T-helper 2 cell treated with Interferon-gamma antibody and Interleukin-4, amounts not matched to agents 5 μg/mL and 100 μg/mL, for 36 hours (primary cell): ENCODE measurements around the gene TMEM176B.
A peak's percentile ranks its signal among the peaks of the same experiment; 100 is the strongest.

Experiments
- DNase-seq: peaks from one replicate; pipeline ENCODE4 v3.0.0; 2021; ENCODE audit warnings: low spot score
- H3K27ac Mint-ChIP-seq: one replicate; pipeline ENCODE4 v1.8.0; 2021; ENCODE audit warnings: mild to moderate bottlenecking, mixed read lengths
- H3K27me3 Mint-ChIP-seq: one replicate; pipeline ENCODE4 v1.8.0; 2021; ENCODE audit warnings: low read depth, mixed read lengths
- H3K36me3 Mint-ChIP-seq: one replicate; pipeline ENCODE4 v1.8.0; 2021; ENCODE audit warnings: low read depth, mixed read lengths
- H3K4me1 Mint-ChIP-seq: one replicate; pipeline ENCODE4 v1.8.0; 2021; ENCODE audit warnings: low read depth, mixed read lengths
- H3K4me3 Mint-ChIP-seq: one replicate; pipeline ENCODE4 v1.8.0; 2022; ENCODE audit warnings: mild to moderate bottlenecking, moderate library complexity, mixed read lengths
- H3K9me3 Mint-ChIP-seq: one replicate; pipeline ENCODE4 v1.8.0; 2021; ENCODE audit warnings: mixed read lengths

The TMEM176B gene

DNA sequence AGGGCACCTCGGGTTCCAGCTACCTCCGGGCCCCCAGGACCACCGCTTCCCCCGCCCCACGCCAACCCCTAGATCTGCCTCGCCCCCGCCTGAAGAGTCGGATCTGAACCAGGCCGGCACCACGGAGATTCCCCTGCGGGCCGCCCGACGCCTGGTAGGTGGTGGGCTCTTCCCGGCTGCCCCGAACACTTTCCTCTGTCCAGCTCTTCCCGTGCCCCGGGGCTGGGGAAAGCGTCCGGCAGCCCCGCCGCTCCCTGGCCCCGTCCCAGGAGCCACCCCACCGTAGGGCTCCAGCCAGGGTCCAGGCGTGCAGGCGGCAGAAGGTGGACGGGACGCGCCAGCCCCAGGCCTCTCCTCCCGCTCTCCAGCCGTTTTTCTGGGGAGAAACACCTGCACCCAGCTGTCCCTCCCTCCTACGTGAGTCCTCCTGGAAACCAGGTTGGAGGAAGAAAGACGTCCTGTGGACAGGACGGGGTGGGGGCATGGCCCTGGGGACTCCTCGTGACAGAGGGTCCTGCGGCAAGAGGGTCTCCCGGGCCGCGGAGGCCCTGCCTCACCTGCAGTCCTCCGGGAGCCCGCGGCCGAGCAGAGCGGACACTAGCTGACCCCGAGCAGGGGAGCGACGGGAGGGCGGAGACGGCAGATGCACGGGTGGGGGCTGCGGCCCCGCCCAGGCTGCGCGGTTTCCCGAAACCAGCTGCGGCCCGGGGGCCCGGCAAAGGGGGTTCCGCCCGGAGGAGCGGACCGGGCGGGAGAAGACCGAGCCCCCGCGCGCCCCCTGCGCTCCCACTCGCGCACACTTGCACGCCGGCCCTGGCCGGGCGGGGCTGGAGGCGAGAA lies at the start of gene TMEM176B:
TMEM176B (minus strand) TSS at position 624 of the 840 bp plus-strand sequence. CDS start 3,795 bp downstream, outside the sequence.
- Mint-ChIP-seq H3K27ac (no peak within 1 kb of the TSS), H3K9me3 (no peaks in the 10 kb centered on the region), H3K36me3 (peaks cover 2% of the 10 kb centered on the region), H3K27me3 (peaks cover 55% of the 10 kb centered on the region), H3K4me1 (no peaks in the 10 kb centered on the region), H3K4me3 (peak within 1 kb of the TSS; percentile 44)
- no peak for DNase-seq

DNA sequence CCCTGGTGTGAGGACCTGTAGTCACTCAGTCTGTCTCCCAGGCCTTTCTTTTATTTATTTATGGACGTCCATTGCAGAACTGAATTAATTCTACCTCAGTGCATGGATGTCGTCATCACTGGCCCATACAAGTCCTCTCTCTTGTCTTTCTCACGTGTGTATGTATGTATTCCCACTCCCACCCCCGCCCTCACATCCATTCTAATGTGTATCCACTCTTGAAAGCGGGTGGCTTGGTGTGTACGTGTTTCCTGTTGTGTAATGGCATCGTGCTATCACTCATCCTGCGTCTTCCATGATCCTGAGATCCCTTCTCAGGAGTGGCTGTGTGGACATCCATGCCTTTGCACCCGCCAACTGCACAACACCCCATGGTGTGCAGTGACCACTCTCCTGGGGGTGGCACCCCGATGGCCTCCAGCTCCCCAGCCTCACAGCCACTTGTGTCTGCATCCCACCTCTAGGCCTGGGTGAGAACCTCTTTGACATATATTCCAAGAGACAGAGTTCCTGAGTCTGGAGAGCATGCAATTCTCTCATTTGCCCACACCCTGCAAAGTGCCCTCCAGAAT lies 49.1 kb upstream of the TMEM176B start:
- Mint-ChIP-seq H3K27ac (no peak overlapping the region), H3K36me3 (no peaks in the 10 kb centered on the region), H3K9me3 (no peaks in the 10 kb centered on the region), H3K27me3 (peaks cover 13% of the 10 kb centered on the region), H3K4me1 (peaks cover 1% of the 10 kb centered on the region), H3K4me3 (no peak overlapping the region)
- no peak for DNase-seq

DNA sequence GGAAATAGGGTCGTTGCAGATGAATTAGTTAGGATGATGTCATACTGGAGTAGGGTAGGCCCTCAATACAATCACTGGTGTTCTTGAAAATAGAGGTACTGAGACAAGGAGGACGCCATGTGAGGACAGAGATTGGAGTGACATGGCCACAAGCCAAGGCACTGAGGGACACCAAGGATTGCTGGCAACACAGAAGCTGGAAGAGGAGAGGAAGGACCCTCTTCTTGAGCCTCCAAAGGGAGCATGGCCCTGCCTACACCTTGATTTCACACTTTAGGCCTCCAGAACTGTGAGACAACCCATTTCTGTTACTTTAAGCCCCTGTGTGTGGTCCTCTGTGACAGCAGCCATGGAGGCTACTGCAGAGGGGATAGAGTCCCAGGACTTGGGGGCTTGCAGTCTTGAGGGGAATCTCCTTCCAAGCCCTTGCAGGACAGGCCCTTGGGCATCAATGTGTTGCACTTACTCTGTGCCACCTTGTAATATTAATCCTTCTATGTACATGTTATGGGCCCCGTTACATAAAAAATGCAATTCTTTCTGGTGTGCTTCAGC lies 48.5 kb upstream of the TMEM176B start:
- H3K27ac Mint-ChIP-seq: no peak overlapping the region
- no peak overlapping the region for H3K4me3 Mint-ChIP-seq
- H3K27me3 Mint-ChIP-seq: peaks cover 15% of the 10 kb centered on the region
- H3K9me3 Mint-ChIP-seq: no peaks in the 10 kb centered on the region
- no peaks in the 10 kb centered on the region for H3K36me3 Mint-ChIP-seq
- no peak for DNase-seq
- peaks cover 1% of the 10 kb centered on the region for H3K4me1 Mint-ChIP-seq

- no peak overlapping the region for H3K4me3 Mint-ChIP-seq
- DNase-seq: no peak
- H3K9me3 Mint-ChIP-seq: no peaks in the 10 kb centered on the region
- peaks cover 1% of the 10 kb centered on the region for H3K4me1 Mint-ChIP-seq
- no peak overlapping the region for H3K27ac Mint-ChIP-seq
- H3K36me3 Mint-ChIP-seq: no peaks in the 10 kb centered on the region
- H3K27me3 Mint-ChIP-seq: peaks cover 18% of the 10 kb centered on the region
Measured at GRCh38 chr7:150848111-150848510, 47.9 kb upstream of the TMEM176B start.

DNA sequence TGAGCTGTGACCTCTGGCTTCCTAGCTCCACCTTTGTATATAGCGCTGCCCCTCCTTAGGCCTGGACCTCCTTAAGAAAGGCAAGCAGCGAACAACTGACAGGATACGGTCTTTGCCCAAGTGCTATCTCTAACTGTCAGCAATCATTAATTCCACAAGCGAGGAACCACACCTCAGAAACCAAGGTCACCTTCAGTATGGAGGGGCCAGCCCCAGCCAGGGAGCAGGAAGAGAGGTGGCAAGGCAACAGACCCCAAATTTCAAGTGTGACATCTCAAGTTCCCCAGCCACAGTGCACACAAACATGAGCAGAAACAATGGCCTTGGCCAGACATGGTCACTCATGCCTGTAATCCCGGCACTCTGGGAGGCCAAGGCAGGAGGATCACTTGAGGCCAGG lies 47.4 kb upstream of the TMEM176B start:
- peaks cover 18% of the 10 kb centered on the region for H3K27me3 Mint-ChIP-seq
- no peaks in the 10 kb centered on the region for H3K9me3 Mint-ChIP-seq
- no peak overlapping the region for H3K4me3 Mint-ChIP-seq
- H3K36me3 Mint-ChIP-seq: no peaks in the 10 kb centered on the region
- H3K4me1 Mint-ChIP-seq: peaks cover 1% of the 10 kb centered on the region
- no peak overlapping the region for H3K27ac Mint-ChIP-seq
- no peak for DNase-seq

GRCh38 chr7:150846291-150847115 lies 46.3 kb upstream of the TMEM176B start:
- Mint-ChIP-seq H3K27me3 (peaks cover 16% of the 10 kb centered on the region), H3K27ac (no peak overlapping the region), H3K4me3 (no peak overlapping the region), H3K36me3 (no peaks in the 10 kb centered on the region), H3K4me1 (no peaks in the 10 kb centered on the region), H3K9me3 (no peaks in the 10 kb centered on the region)
- DNase-seq: no peak

DNA sequence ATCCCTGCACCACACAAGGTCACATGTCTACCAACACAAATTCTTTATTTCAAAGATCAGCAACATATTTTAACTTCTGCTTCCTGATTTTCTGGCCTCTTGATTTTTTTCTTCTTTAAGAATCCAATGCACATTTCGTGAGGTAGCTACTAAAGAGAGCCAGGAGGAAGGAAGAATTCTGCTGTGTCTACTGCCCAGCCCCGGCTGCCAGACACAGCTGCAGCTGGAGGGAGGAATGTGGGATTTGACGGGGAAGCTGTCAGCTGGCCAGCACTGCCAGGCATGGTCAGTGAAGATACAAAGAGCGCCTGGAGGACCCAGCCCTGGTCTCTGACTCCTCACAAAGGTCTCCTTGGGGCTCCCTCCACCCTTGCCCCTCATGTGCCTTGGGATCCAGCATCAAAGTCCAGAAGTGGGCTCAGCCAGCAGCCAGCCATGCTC lies 45.3 kb upstream of the TMEM176B start:
- Mint-ChIP-seq H3K27ac (no peak overlapping the region), H3K36me3 (no peaks in the 10 kb centered on the region), H3K27me3 (peaks cover 11% of the 10 kb centered on the region), H3K4me3 (no peak overlapping the region), H3K9me3 (no peaks in the 10 kb centered on the region), H3K4me1 (no peaks in the 10 kb centered on the region)
- no peak for DNase-seq

- Mint-ChIP-seq H3K27me3 (peaks cover 5% of the 10 kb centered on the region), H3K4me1 (no peaks in the 10 kb centered on the region), H3K9me3 (no peaks in the 10 kb centered on the region), H3K4me3 (no peak overlapping the region), H3K36me3 (no peaks in the 10 kb centered on the region), H3K27ac (no peak overlapping the region)
- no peak for DNase-seq
Measured at GRCh38 chr7:150842716-150843115, 42.6 kb upstream of the TMEM176B start.

DNA sequence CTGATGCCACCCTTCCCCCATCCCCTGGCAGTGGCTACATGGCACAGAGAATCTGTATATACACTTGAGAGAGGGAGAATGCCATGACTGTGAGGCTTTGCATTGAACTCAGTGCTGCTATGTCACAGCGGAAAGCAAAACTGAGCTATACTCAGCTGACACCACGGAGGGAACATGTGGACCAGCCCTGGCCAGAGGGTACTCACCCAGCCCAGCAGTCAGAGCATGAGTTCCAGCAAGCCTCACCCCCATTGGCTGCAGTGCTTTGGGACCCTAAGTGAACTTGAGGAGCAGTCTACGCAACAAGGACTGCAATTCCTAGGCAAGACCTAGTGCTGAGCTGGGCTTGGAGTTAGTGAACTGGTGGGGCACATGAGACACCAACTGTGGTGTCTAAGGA lies 41.9 kb upstream of the TMEM176B start:
- Mint-ChIP-seq H3K27ac (no peak overlapping the region), H3K4me1 (no peaks in the 10 kb centered on the region), H3K36me3 (no peaks in the 10 kb centered on the region), H3K4me3 (no peak overlapping the region), H3K27me3 (peaks cover 5% of the 10 kb centered on the region), H3K9me3 (no peaks in the 10 kb centered on the region)
- no peak for DNase-seq

GRCh38 chr7:150838965-150839650 lies 38.9 kb upstream of the TMEM176B start:
- Mint-ChIP-seq H3K9me3 (no peaks in the 10 kb centered on the region), H3K36me3 (no peaks in the 10 kb centered on the region), H3K27ac (no peak overlapping the region), H3K4me3 (no peak overlapping the region), H3K4me1 (no peaks in the 10 kb centered on the region), H3K27me3 (peaks cover 5% of the 10 kb centered on the region)
- DNase-seq: no peak

DNA sequence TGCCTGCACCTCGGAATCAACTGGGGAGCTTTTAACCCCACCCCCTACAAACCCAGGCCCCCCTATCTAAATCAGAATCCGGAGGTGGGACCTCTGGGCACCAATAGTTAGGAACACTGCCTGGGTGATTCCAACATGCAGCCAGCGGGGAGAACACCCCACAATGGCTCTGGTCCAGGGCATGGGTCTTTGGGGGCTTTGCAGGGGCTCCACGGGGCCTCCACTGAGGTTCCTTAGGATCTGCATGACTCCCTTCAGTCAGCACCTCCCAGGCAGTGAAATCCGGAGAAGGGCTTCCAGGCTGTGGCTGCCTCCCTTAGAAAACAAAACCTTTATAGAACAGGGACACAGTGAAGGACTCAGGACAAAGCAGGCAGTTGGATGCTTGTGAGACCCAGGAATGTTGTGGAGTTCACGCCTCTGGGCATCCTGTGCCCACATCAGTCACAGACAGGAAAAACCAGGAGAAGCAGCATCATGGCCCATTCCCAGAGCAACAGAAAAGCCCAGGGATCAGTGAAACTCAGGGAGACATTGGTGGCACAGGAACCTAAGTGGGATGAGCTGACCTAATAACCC lies 35.6 kb upstream of the TMEM176B start:
- Mint-ChIP-seq H3K27me3 (peaks cover 9% of the 10 kb centered on the region), H3K36me3 (no peaks in the 10 kb centered on the region), H3K27ac (no peak overlapping the region), H3K4me1 (no peaks in the 10 kb centered on the region), H3K4me3 (no peak overlapping the region), H3K9me3 (no peaks in the 10 kb centered on the region)
- no peak for DNase-seq

DNA sequence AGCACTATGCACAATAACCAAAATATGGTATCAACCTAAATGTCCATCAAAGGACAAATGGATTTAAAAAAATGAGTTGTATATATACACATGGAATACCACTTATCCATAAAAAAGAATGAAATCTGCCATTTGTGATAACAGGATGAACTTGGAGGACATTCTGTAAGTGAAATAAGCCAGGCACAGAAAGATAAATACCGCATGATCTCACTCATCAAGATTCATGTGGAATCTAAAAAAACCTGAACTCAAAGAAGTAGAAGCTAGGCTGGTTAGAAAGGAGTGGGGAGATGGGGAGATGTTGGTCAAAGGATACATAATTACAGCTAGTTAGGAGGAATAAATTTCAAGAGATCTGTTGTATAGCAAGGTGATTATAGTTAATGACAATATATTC lies 34.9 kb upstream of the TMEM176B start:
- DNase-seq: no peak

GRCh38 chr7:150831851-150832250 lies 31.7 kb upstream of the TMEM176B start:
- no peaks in the 10 kb centered on the region for H3K4me1 Mint-ChIP-seq

More for the DNA sequence above, 34.9 kb upstream of the TMEM176B start:
- H3K27ac Mint-ChIP-seq: no peak overlapping the region
- no peaks in the 10 kb centered on the region for H3K36me3 Mint-ChIP-seq
- H3K4me1 Mint-ChIP-seq: no peaks in the 10 kb centered on the region
- no peak overlapping the region for H3K4me3 Mint-ChIP-seq
- H3K9me3 Mint-ChIP-seq: no peaks in the 10 kb centered on the region
- peaks cover 9% of the 10 kb centered on the region for H3K27me3 Mint-ChIP-seq

More at GRCh38 chr7:150831851-150832250, 31.7 kb upstream of the TMEM176B start:
- Mint-ChIP-seq H3K4me3 (no peak overlapping the region), H3K27ac (no peak overlapping the region), H3K27me3 (peaks cover 27% of the 10 kb centered on the region), H3K9me3 (no peaks in the 10 kb centered on the region), H3K36me3 (no peaks in the 10 kb centered on the region)
- DNase-seq: no peak
